Activated T-helper 9 cell treated with anti-CD3 and anti-CD28 coated beads, Interleukin-2, amount 50 U/mL, for 16 hours (primary cell): Measurements from ENCODE around the gene ZNF248.
"Not testable (repeated sequence)": the region's sequence is repeated elsewhere in the genome, so short reads cannot be mapped to it uniquely, and the experiment has no call there.

Source experiments
- DNase-seq: peaks from one replicate; pipeline ENCODE4 v3.0.0-alpha.2; 2020; ENCODE audit warnings: low read depth

Gene ZNF248

DNA sequence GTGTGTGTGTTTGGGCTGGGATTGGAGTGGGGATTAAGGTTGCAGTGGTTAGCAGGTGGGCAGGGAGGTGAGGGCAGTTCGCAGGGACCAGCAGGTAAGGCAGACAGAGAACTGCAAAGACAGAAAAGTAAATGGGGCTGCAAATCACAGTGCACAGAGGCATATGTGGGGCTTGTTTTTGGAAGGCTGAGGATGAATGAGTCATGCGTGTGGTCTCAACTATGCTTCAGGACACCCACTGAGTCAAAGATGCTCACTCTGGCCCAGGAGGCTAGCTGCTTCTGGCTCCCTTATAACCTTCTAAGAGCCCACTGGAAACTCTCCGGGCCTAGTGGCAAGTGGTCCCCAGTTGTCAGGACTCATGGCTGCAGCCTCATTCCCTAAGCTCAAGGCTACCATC is 118.2 kb downstream of the ZNF248 start:
- no peak for DNase-seq

DNA sequence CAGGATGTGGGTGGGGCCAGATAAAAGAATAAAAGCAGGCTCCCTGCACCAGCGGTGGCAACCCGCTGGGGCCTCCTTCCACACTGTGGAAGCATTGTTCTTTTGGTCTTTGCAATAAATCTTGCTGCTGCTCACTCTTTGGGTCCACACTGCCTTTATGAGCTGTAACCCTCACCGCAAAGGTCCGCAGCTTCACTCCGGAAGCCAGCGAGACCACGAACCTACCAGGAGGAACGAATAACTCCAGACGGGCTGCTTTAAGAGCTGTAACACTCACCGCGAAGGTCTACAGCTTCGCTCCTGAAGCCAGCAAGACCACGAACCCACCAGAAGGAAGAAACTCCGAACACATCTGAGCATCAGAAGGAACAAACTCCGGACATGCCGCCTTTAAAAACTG is 119.2 kb downstream of the ZNF248 start:
- DNase-seq, result not testable (repeated sequence)

DNA sequence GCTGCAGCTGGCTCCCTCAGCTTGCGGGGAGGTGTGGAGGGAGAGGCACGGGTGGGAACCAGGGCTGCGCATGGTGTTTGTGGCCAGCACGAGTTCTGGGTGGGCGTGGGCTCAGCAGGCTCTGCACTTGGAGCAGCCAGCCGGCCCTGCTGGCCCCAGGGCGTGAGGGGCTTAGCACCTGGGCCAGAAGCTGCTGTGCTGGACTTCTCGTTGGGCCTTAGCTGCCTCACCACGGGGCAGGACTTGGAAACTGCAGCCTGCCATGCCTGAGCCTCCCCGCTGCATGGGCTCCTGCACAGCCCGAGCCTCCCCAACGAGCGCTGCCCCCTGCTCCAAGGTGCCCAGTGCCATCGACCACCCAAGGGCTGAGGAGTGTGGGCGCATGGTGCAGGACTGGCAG is 120.1 kb downstream of the ZNF248 start:
- DNase-seq, result no peak

DNA sequence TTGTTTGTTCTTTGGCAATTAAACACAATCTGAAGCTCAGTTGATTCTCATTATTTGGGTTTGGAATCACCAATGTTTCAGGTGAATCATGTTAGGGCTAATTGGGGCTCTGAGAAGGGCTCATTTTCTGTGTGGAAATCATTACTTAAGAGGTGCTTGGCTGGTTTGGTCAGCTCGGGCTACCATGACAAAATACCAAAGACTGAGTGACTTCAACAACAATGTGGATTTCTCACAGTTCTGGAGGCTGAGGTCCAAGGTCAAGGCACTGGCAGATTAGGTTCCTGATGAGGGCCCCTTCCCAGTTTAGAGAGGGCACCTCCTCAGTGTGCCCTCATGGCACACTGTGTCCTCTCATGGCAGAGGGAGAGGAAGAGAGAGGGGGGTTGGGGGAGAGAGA is 121.3 kb downstream of the ZNF248 start:
- no peak for DNase-seq

DNA sequence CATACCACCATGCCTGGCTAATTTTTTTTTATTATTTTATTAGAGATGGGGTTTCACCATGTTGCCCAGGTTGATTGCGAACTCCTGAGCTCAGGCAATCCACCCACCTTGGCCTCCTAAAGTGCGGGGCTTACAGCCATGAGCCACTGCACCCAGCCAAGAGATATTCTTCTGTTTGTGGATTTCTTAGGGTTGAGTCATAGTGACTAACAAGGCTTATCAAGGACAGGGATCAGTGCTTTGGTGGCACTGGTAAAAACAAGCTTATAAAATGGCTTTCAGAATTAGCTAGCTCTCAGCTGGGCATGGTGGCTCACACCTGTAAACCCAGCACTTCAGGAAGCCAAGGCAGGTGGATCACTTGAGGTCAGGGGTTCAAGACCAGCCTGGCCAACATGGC is 122.4 kb downstream of the ZNF248 start:
- no peak for DNase-seq
